GM12801 (cell line): ENCODE data around the gene PKP3.

Experiments used
- CTCF ChIP-seq: IDR thresholded peaks from one replicate; pipeline ENCODE4 v1.5.1; 2011; ENCODE audit warnings: control low read depth; ENCODE audit not compliant: insufficient read length; ENCODE audit errors: extremely low read depth

Gene PKP3

GRCh38 chr11:452916-453527 is 59.0 kb downstream of the PKP3 start:
- no peak for TF ChIP-seq CTCF

- TF ChIP-seq CTCF = no peak
Observed at GRCh38 chr11:453564-453963, 59.6 kb downstream of the PKP3 start.

GRCh38 chr11:454043-454442 is 60.0 kb downstream of the PKP3 start:
- TF ChIP-seq CTCF = no peak
